ENCODE results near the gene DNAJC22.
A peak's percentile ranks its signal among the peaks of the same experiment; 100 is the strongest.
"Not testable (repeated sequence)": the region's sequence is repeated elsewhere in the genome, so short reads cannot be mapped to it uniquely, and the experiment has no call there.

DNAJC22 gene

DNA sequence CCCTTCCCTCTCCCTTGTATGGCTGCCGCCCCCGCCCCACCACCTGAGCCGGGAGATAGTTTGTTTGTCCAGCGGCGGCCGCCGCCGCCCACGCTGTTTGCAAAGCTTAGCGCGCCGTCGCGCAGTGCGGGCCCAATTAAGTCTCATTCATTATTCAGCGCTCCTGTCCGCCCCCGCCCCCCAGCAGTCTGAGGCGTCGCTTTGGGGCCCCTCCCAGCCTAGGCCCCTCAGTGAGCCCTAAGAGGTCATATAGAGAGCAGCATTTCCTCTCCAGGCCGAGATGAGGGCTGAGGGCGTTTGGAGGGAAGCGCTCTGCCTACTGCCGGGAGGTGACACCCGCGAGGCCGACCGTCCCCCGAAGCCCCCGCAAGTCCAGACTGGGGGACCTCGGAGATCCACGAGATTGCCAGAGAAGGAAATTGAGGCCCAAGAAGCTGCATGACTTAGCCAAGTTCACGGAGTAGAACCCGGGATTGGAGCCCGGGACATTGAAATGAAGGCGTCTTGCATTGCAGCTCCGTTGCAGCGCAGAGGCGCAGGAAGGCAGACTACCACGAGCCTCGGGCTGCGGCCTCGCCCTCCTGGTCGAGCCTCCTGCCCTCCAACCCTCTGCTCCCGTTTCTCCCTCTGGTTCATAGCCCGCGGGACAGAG lies at the start of gene DNAJC22:
TSS of gene DNAJC22 (plus strand) at position 230 of the 652 bp plus-strand sequence. CDS start 1,985 bp downstream, outside the sequence.
- no peak within 1 kb of the TSS for H3K9ac ChIP-seq (ENCODE audit: low read depth, low read length)
- peaks cover 8% of the 10 kb centered on the region for H3K4me1 ChIP-seq (ENCODE audit: control insufficient read depth, insufficient read depth, low read length)
- peaks cover 72% of the 10 kb centered on the region for H3K27me3 ChIP-seq (ENCODE audit: control insufficient read depth, insufficient read depth, low read length)
- H3K4me3 ChIP-seq (ENCODE audit: low read depth, low read length) = peak within 1 kb of the TSS; percentile 52
- H3K36me3 ChIP-seq (ENCODE audit: control insufficient read depth, insufficient read depth, low read length) = no peaks in the 10 kb centered on the region
- H3K9me3 ChIP-seq (ENCODE audit: control insufficient read depth, insufficient read depth, low read length) = no peaks in the 10 kb centered on the region

DNA sequence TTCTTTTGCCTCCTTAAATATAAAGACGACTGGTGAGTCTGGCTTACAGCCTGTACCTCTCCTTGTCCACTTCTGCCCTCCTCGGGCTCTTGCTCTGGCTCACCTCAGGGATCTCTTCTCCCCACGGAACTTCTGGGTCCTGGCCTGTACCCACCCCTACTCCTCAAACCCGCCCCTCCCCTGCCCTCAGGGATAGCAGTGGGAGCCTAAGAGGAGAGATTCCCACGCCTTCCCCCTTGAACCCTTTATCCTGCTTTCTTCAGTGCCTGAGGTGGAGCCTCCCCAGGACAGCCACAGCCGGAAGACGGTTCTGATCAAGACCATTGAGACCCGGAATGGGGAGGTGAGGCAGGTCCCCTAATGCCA lies 49.0 kb upstream of the DNAJC22 start:
- Histone ChIP-seq H3K27me3 (ENCODE audit: control insufficient read depth, insufficient read depth, low read length) (peaks cover 65% of the 10 kb centered on the region), H3K4me1 (ENCODE audit: control insufficient read depth, insufficient read depth, low read length) (peaks cover 12% of the 10 kb centered on the region), H3K4me3 (ENCODE audit: low read depth, low read length) (peak overlapping the region; percentile 36), H3K36me3 (ENCODE audit: control insufficient read depth, insufficient read depth, low read length) (no peaks in the 10 kb centered on the region), H3K9ac (ENCODE audit: low read depth, low read length) (no peak overlapping the region), H3K9me3 (ENCODE audit: control insufficient read depth, insufficient read depth, low read length) (no peaks in the 10 kb centered on the region)

DNA sequence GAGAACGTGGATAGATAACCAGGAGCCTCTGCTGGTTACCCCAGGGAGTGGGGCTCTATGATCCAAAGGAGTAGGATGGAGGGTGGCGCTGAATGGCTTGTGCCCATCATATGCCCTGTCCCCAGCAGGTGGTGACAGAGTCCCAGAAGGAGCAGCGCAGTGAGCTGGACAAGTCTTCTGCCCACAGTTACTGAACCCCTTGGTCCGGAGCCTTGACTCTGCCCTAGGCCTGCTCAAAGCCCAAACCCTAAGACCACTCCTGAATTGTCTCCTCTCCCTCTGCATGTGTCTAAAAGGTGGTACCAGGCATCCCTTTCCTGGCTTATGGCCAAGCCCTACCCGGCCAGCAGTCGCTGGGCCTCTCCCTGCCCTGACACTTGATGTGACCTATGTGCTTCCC lies 48.5 kb upstream of the DNAJC22 start:
- Histone ChIP-seq H3K27me3 (ENCODE audit: control insufficient read depth, insufficient read depth, low read length) (peaks cover 65% of the 10 kb centered on the region), H3K4me3 (ENCODE audit: low read depth, low read length) (no peak overlapping the region), H3K4me1 (ENCODE audit: control insufficient read depth, insufficient read depth, low read length) (peaks cover 9% of the 10 kb centered on the region), H3K9me3 (ENCODE audit: control insufficient read depth, insufficient read depth, low read length) (no peaks in the 10 kb centered on the region), H3K36me3 (ENCODE audit: control insufficient read depth, insufficient read depth, low read length) (no peaks in the 10 kb centered on the region), H3K9ac (ENCODE audit: low read depth, low read length) (no peak overlapping the region)

DNA sequence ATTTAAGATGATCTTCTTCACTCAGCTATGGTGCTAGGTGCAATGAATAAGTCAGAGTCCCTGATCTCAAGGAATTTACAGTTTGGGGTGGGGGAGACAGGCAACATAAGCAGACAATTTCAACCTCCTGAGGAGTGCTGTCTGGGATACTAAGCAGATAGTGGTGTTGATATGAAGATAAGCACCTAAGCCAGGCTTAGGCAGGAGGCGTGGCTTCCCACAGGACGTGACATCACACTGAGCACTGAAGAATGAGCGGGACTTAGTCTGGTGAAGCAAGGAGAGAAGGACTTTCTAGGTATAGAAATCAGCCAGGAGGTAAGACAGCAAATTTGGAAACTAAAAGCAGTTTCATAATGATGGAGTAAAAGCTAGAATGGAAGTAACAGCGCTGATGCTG lies 44.9 kb upstream of the DNAJC22 start:
- Histone ChIP-seq H3K27me3 (ENCODE audit: control insufficient read depth, insufficient read depth, low read length) (peaks cover 37% of the 10 kb centered on the region), H3K4me3 (ENCODE audit: low read depth, low read length) (no peak overlapping the region), H3K9ac (ENCODE audit: low read depth, low read length) (no peak overlapping the region), H3K4me1 (ENCODE audit: control insufficient read depth, insufficient read depth, low read length) (peaks cover 1% of the 10 kb centered on the region), H3K36me3 (ENCODE audit: control insufficient read depth, insufficient read depth, low read length) (no peaks in the 10 kb centered on the region), H3K9me3 (ENCODE audit: control insufficient read depth, insufficient read depth, low read length) (no peaks in the 10 kb centered on the region)

DNA sequence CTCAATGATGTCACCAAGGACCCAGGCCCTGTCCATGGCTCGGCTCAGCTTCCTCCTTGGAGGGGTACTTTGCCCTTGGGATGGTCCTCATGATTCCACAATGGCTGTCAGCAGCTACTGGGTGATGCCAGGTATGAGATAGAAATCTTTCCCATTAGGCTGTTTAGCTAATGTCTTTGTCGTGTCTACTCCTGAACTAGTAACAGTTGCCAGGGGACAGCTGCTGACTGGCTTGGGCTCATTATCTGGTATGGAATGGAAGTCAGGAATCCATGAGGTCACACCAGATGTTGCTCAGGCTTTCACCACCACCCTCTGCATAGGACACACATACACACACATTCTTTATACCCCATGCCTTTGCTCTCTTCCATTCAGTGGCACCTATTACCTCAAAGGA lies 42.5 kb upstream of the DNAJC22 start:
- Histone ChIP-seq H3K36me3 (ENCODE audit: control insufficient read depth, insufficient read depth, low read length) (no peaks in the 10 kb centered on the region), H3K4me3 (ENCODE audit: low read depth, low read length) (no peak overlapping the region), H3K9me3 (ENCODE audit: control insufficient read depth, insufficient read depth, low read length) (no peaks in the 10 kb centered on the region), H3K27me3 (ENCODE audit: control insufficient read depth, insufficient read depth, low read length) (peaks cover 16% of the 10 kb centered on the region), H3K4me1 (ENCODE audit: control insufficient read depth, insufficient read depth, low read length) (no peaks in the 10 kb centered on the region), H3K9ac (ENCODE audit: low read depth, low read length) (no peak overlapping the region)

DNA sequence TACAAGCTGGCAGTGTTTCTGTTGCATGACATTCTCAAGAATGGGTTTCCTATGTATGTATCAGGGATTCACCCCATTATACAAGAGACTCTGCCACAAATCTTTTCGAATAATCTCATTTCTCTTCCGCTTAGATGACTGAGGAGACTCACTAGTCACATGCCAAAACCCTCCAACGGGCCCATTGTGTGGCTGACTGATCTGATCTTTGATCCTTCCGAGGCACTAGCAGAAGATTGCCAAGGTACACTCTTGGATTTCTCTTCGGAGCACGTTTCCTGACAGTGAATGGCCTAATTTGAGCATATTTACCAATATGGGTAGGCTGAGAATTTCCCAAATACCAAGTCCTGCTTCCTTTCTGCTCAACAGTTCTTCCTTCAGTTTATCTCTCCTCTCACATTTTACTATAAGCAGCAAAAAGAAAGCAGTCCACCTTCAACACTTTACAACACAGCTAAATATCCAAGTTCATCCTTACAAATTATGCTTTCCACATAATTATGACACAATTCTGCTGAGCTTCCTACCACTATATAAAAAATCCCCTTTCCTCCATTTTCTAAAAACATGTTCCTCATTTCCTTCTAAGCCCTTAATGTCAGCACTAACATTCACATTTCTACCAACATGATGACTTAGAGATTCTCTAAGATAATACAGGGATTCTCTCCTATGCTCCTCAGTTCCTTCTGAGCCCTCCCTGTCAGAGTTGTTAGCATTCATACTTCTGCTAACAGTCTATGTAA lies 40.8 kb upstream of the DNAJC22 start:
- Histone ChIP-seq H3K4me3 (ENCODE audit: low read depth, low read length) (no peak overlapping the region), H3K27me3 (ENCODE audit: control insufficient read depth, insufficient read depth, low read length) (peaks cover 16% of the 10 kb centered on the region), H3K9ac (ENCODE audit: low read depth, low read length) (no peak overlapping the region), H3K36me3 (ENCODE audit: control insufficient read depth, insufficient read depth, low read length) (no peaks in the 10 kb centered on the region), H3K9me3 (ENCODE audit: control insufficient read depth, insufficient read depth, low read length) (no peaks in the 10 kb centered on the region), H3K4me1 (ENCODE audit: control insufficient read depth, insufficient read depth, low read length) (no peaks in the 10 kb centered on the region)

DNA sequence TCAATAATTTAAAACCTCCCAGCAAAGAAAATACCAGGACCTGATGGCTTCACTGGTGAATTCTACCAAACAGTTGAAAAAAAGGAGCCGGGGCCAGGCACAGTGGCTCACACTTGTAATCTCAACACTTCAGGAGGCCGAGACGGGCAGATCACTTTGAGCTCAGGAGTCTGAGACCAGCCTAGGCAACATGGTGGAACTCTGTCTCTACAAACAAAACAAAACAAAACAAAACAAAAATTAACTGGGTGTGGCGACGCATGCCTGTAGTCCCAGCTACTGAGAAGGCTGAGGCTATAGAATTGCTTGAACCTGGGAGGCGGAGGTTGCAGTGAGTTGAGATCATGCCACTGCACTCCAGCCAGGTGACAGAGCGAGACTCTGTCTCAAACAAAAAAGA lies 37.3 kb upstream of the DNAJC22 start:
- Histone ChIP-seq H3K4me1 (ENCODE audit: control insufficient read depth, insufficient read depth, low read length) (no peaks in the 10 kb centered on the region), H3K9ac (ENCODE audit: low read depth, low read length) (no peak overlapping the region), H3K9me3 (ENCODE audit: control insufficient read depth, insufficient read depth, low read length) (no peaks in the 10 kb centered on the region), H3K27me3 (ENCODE audit: control insufficient read depth, insufficient read depth, low read length) (peaks cover 6% of the 10 kb centered on the region), H3K36me3 (ENCODE audit: control insufficient read depth, insufficient read depth, low read length) (no peaks in the 10 kb centered on the region), H3K4me3 (ENCODE audit: low read depth, low read length) (no peak overlapping the region)

DNA sequence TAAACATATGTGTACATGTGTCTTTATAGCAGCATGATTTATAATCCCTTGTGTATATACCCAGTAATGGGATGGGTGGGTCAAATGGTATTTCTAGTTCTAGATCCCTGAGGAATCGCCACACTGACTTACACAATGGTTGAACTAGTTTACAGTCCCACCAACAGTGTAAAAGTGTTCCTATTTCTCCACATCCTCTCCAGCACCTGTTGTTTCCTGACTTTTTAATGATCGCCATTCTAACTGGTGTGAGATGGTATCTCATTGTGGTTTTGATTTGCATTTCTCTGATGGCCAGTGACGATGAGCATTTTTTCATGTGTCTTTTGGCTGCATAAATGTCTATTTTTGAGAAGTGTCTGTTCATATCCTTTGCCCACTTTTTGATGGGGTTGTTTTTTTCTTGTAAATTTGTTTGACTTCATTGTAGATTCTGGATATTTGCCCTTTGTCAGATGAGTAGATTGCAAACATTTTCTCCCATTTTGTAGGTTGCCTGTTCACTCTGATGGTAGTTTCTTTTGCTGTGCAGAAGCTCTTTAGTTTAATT lies 36.2 kb upstream of the DNAJC22 start:
- not testable (repeated sequence) for H3K36me3 ChIP-seq (ENCODE audit: control insufficient read depth, insufficient read depth, low read length); H3K9me3 ChIP-seq (ENCODE audit: control insufficient read depth, insufficient read depth, low read length); H3K27me3 ChIP-seq (ENCODE audit: control insufficient read depth, insufficient read depth, low read length)

DNA sequence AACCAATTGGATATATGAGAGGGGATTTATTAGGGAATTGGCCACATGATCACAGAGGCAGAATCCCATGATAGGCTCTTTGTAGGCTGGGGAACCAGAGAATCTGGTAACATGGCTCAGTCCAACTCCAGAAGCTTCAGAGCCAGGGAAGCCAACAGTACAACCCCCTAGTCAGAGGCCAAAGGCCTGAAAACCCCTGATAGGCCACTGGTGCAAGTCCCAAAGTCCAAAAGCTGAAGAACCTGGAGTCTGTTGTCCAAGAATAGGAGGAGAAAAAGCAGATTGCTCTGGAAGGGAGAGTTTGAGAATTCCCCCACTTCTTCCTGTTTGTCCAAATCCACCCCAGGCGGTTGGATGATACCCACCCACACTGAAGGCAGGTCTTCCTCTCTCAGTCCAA lies 31.9 kb upstream of the DNAJC22 start:
- Histone ChIP-seq H3K4me3 (ENCODE audit: low read depth, low read length) (no peak overlapping the region), H3K36me3 (ENCODE audit: control insufficient read depth, insufficient read depth, low read length) (no peaks in the 10 kb centered on the region), H3K9me3 (ENCODE audit: control insufficient read depth, insufficient read depth, low read length) (no peaks in the 10 kb centered on the region), H3K9ac (ENCODE audit: low read depth, low read length) (no peak overlapping the region), H3K4me1 (ENCODE audit: control insufficient read depth, insufficient read depth, low read length) (no peaks in the 10 kb centered on the region), H3K27me3 (ENCODE audit: control insufficient read depth, insufficient read depth, low read length) (peaks cover 4% of the 10 kb centered on the region)

More for the DNA sequence above, 36.2 kb upstream of the DNAJC22 start:
- H3K4me1 ChIP-seq (ENCODE audit: control insufficient read depth, insufficient read depth, low read length); H3K9ac ChIP-seq (ENCODE audit: low read depth, low read length); H3K4me3 ChIP-seq (ENCODE audit: low read depth, low read length): not testable (repeated sequence)

DNA sequence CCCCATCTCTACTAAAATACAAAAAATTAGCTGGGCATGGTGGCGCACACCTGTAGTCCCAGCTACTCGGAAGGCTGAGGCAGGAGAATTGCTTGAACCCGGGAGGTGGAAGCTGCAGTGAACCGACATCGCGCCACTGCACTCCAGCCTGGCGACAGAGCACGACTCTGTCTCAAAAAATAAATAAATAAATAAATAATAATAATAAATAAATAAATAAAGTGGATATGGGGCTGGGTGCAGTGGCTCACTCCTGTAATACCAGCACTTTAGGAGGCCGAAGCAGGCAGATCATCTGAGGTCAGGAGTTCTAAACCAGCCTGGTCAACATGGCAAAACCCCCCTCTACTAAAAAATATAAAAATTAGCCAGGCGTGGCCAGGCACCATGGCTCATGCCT lies 29.6 kb upstream of the DNAJC22 start:
- not testable (repeated sequence) for H3K4me3 ChIP-seq (ENCODE audit: low read depth, low read length); H3K27me3 ChIP-seq (ENCODE audit: control insufficient read depth, insufficient read depth, low read length); H3K9me3 ChIP-seq (ENCODE audit: control insufficient read depth, insufficient read depth, low read length); H3K4me1 ChIP-seq (ENCODE audit: control insufficient read depth, insufficient read depth, low read length); H3K9ac ChIP-seq (ENCODE audit: low read depth, low read length); H3K36me3 ChIP-seq (ENCODE audit: control insufficient read depth, insufficient read depth, low read length)

DNA sequence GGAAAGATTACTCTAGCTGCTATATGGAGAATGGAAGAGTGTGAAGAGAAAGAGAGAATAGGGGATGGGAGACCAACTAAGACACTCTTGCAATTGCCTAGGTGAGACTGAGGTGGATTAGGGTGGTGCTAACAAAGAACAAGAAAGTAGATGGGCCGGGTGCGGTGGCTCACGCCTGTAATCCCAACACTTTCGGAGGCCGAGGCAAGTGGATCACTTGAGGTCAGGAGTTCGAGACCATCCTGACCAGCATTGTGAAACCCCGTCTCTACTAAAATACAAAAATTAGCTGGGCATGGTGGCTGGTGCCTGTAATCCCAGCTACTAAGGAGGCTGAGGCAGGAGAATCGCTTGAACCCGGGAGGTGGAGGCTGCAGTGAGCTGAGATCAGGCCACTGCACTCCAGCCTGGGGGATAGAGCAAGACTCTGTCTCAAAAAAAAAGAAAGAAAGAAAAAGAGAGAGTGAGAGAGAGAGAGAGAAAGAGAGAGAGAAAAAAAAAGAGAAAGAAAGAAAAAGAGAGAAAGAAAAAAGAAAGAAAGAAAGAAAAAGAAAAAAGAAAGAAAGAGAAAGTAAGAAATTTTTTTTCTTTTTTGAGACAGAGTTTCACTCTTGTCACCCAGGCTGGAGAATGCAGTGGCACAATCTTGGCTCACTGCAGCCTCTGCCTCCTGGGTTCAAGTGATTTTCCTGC lies 26.1 kb upstream of the DNAJC22 start:
- not testable (repeated sequence) for H3K9ac ChIP-seq (ENCODE audit: low read depth, low read length); H3K4me1 ChIP-seq (ENCODE audit: control insufficient read depth, insufficient read depth, low read length); H3K36me3 ChIP-seq (ENCODE audit: control insufficient read depth, insufficient read depth, low read length); H3K4me3 ChIP-seq (ENCODE audit: low read depth, low read length); H3K9me3 ChIP-seq (ENCODE audit: control insufficient read depth, insufficient read depth, low read length); H3K27me3 ChIP-seq (ENCODE audit: control insufficient read depth, insufficient read depth, low read length)

DNA sequence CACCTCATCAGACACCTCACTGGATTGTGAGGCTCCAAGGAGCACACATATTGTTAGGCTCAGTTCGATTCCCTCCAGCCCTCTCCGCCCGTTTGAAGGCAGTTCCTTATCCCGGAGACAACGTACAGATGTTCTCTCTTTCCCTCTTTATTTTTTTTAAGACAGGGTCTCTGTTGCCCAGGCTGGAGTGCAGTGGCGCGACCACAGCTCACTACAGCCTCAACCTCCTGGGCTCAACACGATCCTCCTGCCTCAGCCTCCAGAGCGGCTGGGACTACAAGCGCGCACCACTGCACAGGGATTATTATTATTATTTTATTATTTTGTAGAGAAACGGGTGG lies 24.4 kb upstream of the DNAJC22 start:
- Histone ChIP-seq H3K4me1 (ENCODE audit: control insufficient read depth, insufficient read depth, low read length) (peaks cover 3% of the 10 kb centered on the region), H3K36me3 (ENCODE audit: control insufficient read depth, insufficient read depth, low read length) (peaks cover 10% of the 10 kb centered on the region), H3K27me3 (ENCODE audit: control insufficient read depth, insufficient read depth, low read length) (peaks cover 2% of the 10 kb centered on the region), H3K9ac (ENCODE audit: low read depth, low read length) (peak overlapping the region; percentile 79), H3K9me3 (ENCODE audit: control insufficient read depth, insufficient read depth, low read length) (no peaks in the 10 kb centered on the region), H3K4me3 (ENCODE audit: low read depth, low read length) (peak overlapping the region; percentile 93)

Measured in iPS-15b (cell line).